Peyer's patch (tissue), 4 donors: ENCODE measurements around the gene RAPGEFL1.

Source experiments
- CTCF ChIP-seq, 6 experiments: fragments of 450-650 bp in 4 of 6; fragments of 200-600 bp in 2 of 6; sonication (generic) in 1 of 6; IDR thresholded peaks; one replicate each; pipeline ENCODE4 v1.5.1; 2017 to 2019; ENCODE audit warnings: antibody characterized with exemption in 6 of 6, mild to moderate bottlenecking in 3 of 6, moderate library complexity in 1 of 6
- POLR2A ChIP-seq, 2 donors: fragments of 450-650 bp; IDR thresholded peaks; one replicate each; pipeline ENCODE4 v1.5.1; 2017; ENCODE audit warnings: antibody characterized with exemption in 2 of 2, mild to moderate bottlenecking in 2 of 2, moderate library complexity in 2 of 2

DNA sequence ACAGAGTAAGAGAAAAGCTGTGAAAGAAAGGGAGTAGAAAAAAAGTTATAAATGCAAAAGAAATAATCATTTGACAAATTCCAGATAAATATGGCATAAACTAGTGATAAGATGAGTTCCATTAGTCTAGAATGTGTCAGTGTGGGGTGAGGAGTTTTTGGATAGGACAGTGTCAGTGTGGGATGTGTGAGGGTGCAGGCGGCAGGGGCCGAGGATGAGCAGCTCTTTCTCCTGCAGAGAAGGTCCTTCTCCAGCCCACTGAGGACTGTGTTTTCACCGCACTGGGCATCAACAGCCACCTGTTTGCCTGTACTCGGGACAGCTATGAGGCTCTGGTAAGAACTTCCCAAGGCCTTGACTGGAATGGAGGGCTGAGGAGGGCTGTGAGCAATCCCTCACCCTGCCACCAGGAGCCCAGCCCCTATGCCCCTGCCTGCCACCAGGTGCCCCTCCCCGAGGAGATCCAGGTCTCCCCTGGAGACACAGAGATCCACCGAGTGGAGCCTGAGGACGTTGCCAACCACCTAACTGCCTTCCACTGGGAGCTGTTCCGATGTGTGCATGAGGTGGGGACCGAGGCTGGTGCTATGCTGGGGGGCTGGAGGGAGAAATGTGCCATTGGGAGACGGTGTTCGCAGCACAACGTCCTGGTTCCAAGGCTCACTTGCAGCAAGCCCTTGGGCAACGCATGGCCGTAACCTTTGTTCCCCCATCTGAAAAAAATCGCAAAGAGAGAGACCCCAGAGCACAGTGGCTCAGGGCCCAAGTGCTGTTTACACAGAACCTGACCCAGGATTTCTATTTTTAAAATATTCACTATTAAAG, 13.1 kb downstream of the RAPGEFL1 start:
- TF ChIP-seq CTCF (IDR thresholded peaks at IDR 0.05), result peak in 5 of 6 experiments; percentile 16 to 29 (median 21)
- no peak for TF ChIP-seq POLR2A (IDR thresholded peaks at IDR 0.05)
